Activated T-helper 2 cell treated with anti-CD3 and anti-CD28 coated beads, Interferon-gamma antibody, Interleukin-2, Interleukin-4, amounts not matched to agents 10 μg/mL and 5 μg/mL and 100 μg/mL, durations not matched to agents 14 hours and 24 hours and 36 hours (primary cell): ENCODE data around the gene CTPS2. TPM values are rescaled to one million over a fixed set of nuclear protein-coding genes. Genes with fewer than 3 reads are reported as not detected.
"Not testable (repeated sequence)": the region's sequence is repeated elsewhere in the genome, so short reads cannot be mapped to it uniquely, and the experiment has no call there.

Experiments
- DNase-seq: peaks from one replicate; pipeline ENCODE4 v3.0.0; 2021; ENCODE audit warnings: low spot score
- H3K27ac Mint-ChIP-seq: one replicate; pipeline ENCODE4 v1.8.0; 2021; ENCODE audit warnings: mixed read lengths
- H3K27me3 Mint-ChIP-seq: one replicate; pipeline ENCODE4 v1.8.0; 2021; ENCODE audit warnings: low read depth, mixed read lengths
- H3K36me3 Mint-ChIP-seq: one replicate; pipeline ENCODE4 v1.8.0; 2021; ENCODE audit warnings: low read depth, mixed read lengths
- H3K4me1 Mint-ChIP-seq: one replicate; pipeline ENCODE4 v1.8.0; 2021; ENCODE audit warnings: low read depth, mixed read lengths
- H3K4me3 Mint-ChIP-seq: one replicate; pipeline ENCODE4 v1.8.0; 2021; ENCODE audit warnings: low read depth, mild to moderate bottlenecking, moderate library complexity, mixed read lengths
- H3K9me3 Mint-ChIP-seq: one replicate; pipeline ENCODE4 v1.8.0; 2021; ENCODE audit warnings: mixed read lengths
- intact Hi-C: fragments of 100-400 bp; cut with micrococcal nuclease; formaldehyde crosslinking; loops from one replicate; pipeline ENCODE4 v1.15.1; 2023
- total RNA-seq: library from RNA; stranded (reverse); gene quantifications from 2 replicates; pipeline ENCODE4 v1.2.3, GENCODE V29; 2022

The CTPS2 gene
- total RNA-seq, 1 donor from 2014 or later: 9.3 TPM

- H3K4me3 Mint-ChIP-seq: no peak overlapping the region
- H3K27me3 Mint-ChIP-seq: no peaks in the 10 kb centered on the region
- no peak overlapping the region for H3K27ac Mint-ChIP-seq
- DNase-seq: no peak
- intact Hi-C loops: no loop called here
- peaks cover 23% of the 10 kb centered on the region for H3K36me3 Mint-ChIP-seq
- H3K9me3 Mint-ChIP-seq: no peaks in the 10 kb centered on the region
- H3K4me1 Mint-ChIP-seq: peaks cover 11% of the 10 kb centered on the region
Observed at GRCh38 chrX:16727637-16728036, 15.2 kb upstream of the CTPS2 start.

- peaks cover 25% of the 10 kb centered on the region for H3K36me3 Mint-ChIP-seq
- H3K9me3 Mint-ChIP-seq, H3K4me3 Mint-ChIP-seq, H3K27ac Mint-ChIP-seq, intact Hi-C loops, DNase-seq, H3K27me3 Mint-ChIP-seq: not testable (repeated sequence)
- peaks cover 12% of the 10 kb centered on the region for H3K4me1 Mint-ChIP-seq
Observed at GRCh38 chrX:16726347-16726988, 14.0 kb upstream of the CTPS2 start.

GRCh38 chrX:16725072-16725471, 12.6 kb upstream of the CTPS2 start:
- no peak overlapping the region for H3K27ac Mint-ChIP-seq
- no peak overlapping the region for H3K4me3 Mint-ChIP-seq
- no peaks in the 10 kb centered on the region for H3K9me3 Mint-ChIP-seq
- H3K27me3 Mint-ChIP-seq: no peaks in the 10 kb centered on the region
- intact Hi-C loops: no loop called here
- peaks cover 29% of the 10 kb centered on the region for H3K36me3 Mint-ChIP-seq
- H3K4me1 Mint-ChIP-seq: peaks cover 19% of the 10 kb centered on the region
- no peak for DNase-seq

GRCh38 chrX:16722481-16722880, 10.0 kb upstream of the CTPS2 start:
- Mint-ChIP-seq H3K4me1 (peaks cover 23% of the 10 kb centered on the region), H3K36me3 (peaks cover 22% of the 10 kb centered on the region), H3K27me3 (no peaks in the 10 kb centered on the region), H3K4me3 (no peak overlapping the region), H3K9me3 (no peaks in the 10 kb centered on the region), H3K27ac (no peak overlapping the region)
- no peak for DNase-seq
- intact Hi-C loops: no loop called here

GRCh38 chrX:16719334-16720084, 7.0 kb upstream of the CTPS2 start, which contains the start of gene SYAP1:
Gene SYAP1 (plus strand): TSS chrX:16719612. CDS start chrX:16719725, 113 bp downstream.
- H3K27ac Mint-ChIP-seq: peak within 1 kb of the TSS; percentile 90
- DNase-seq: peak; percentile 88
- no peaks in the 10 kb centered on the region for H3K9me3 Mint-ChIP-seq
- H3K4me1 Mint-ChIP-seq: peaks cover 20% of the 10 kb centered on the region
- intact Hi-C loops: loop anchor here (2.0 to 10.0 kb wide), 3 partner anchors 67 to 965 kb away; partner anchors contain the start of gene TXLNG
- H3K36me3 Mint-ChIP-seq: peaks cover 10% of the 10 kb centered on the region
- peak within 1 kb of the TSS; percentile 90 for H3K4me3 Mint-ChIP-seq
- H3K27me3 Mint-ChIP-seq: no peaks in the 10 kb centered on the region

- intact Hi-C loops: loop anchor here (2.0 to 10.0 kb wide), 3 partner anchors 68 to 964 kb away; partner anchors contain the start of gene TXLNG
- Mint-ChIP-seq H3K36me3 (peaks cover 10% of the 10 kb centered on the region), H3K27me3 (no peaks in the 10 kb centered on the region), H3K27ac (peak overlapping the region; percentile 90), H3K4me1 (peaks cover 19% of the 10 kb centered on the region), H3K9me3 (no peaks in the 10 kb centered on the region), H3K4me3 (peak overlapping the region; percentile 90)
- no peak for DNase-seq
Observed at GRCh38 chrX:16718824-16719333, 6.4 kb upstream of the CTPS2 start.

- H3K27ac Mint-ChIP-seq, H3K9me3 Mint-ChIP-seq, H3K27me3 Mint-ChIP-seq, H3K4me3 Mint-ChIP-seq, DNase-seq, H3K36me3 Mint-ChIP-seq: not testable (repeated sequence)
- intact Hi-C loops: loop anchor here (10.0 kb wide), 2 partner anchors 138 to 962 kb away; no protein-coding TSS in a partner anchor
- peaks cover 12% of the 10 kb centered on the region for H3K4me1 Mint-ChIP-seq
Observed at GRCh38 chrX:16716451-16716850, 4.0 kb upstream of the CTPS2 start.

- intact Hi-C loops: loop anchor here (10.0 kb wide), 2 partner anchors 139 to 961 kb away; no protein-coding TSS in a partner anchor
- not testable (repeated sequence) for DNase-seq, H3K27ac Mint-ChIP-seq, H3K9me3 Mint-ChIP-seq, H3K27me3 Mint-ChIP-seq, H3K36me3 Mint-ChIP-seq, H3K4me3 Mint-ChIP-seq
- peaks cover 10% of the 10 kb centered on the region for H3K4me1 Mint-ChIP-seq
Observed at GRCh38 chrX:16715638-16716037, 3.2 kb upstream of the CTPS2 start.

GRCh38 chrX:16714504-16714903, 2.0 kb upstream of the CTPS2 start:
- Mint-ChIP-seq H3K4me3 (no peak overlapping the region), H3K9me3 (no peaks in the 10 kb centered on the region), H3K27ac (no peak overlapping the region), H3K4me1 (peaks cover 15% of the 10 kb centered on the region), H3K27me3 (no peaks in the 10 kb centered on the region), H3K36me3 (peaks cover 4% of the 10 kb centered on the region)
- DNase-seq: no peak
- intact Hi-C loops: loop anchor here (10.0 kb wide), 2 partner anchors 140 to 960 kb away; no protein-coding TSS in a partner anchor

GRCh38 chrX:16711893-16712547, 449 bp downstream of the CTPS2 start:
- peaks cover 7% of the 10 kb centered on the region for H3K36me3 Mint-ChIP-seq
- H3K27me3 Mint-ChIP-seq: no peaks in the 10 kb centered on the region

GRCh38 chrX:16711219-16711811, 1.2 kb downstream of the CTPS2 start:
- H3K9me3 Mint-ChIP-seq: no peaks in the 10 kb centered on the region
- H3K27ac Mint-ChIP-seq: peak overlapping the region; percentile 78
- no peaks in the 10 kb centered on the region for H3K27me3 Mint-ChIP-seq
- H3K36me3 Mint-ChIP-seq: peaks cover 7% of the 10 kb centered on the region
- intact Hi-C loops: loop anchor here (10.0 kb wide), 2 partner anchors 143 to 957 kb away; no protein-coding TSS in a partner anchor
- H3K4me3 Mint-ChIP-seq: peak overlapping the region; percentile 80
- no peak for DNase-seq
- H3K4me1 Mint-ChIP-seq: peaks cover 12% of the 10 kb centered on the region

More at GRCh38 chrX:16711893-16712547, 449 bp downstream of the CTPS2 start:
- Mint-ChIP-seq H3K9me3 (no peaks in the 10 kb centered on the region), H3K4me1 (peaks cover 12% of the 10 kb centered on the region), H3K4me3 (peak overlapping the region; percentile 84), H3K27ac (peak overlapping the region; percentile 77)
- intact Hi-C loops: loop anchor here (10.0 kb wide), 2 partner anchors 143 to 957 kb away; no protein-coding TSS in a partner anchor
- no peak for DNase-seq

GRCh38 chrX:16708016-16708415, 4.5 kb downstream of the CTPS2 start:
- Mint-ChIP-seq H3K36me3 (peaks cover 7% of the 10 kb centered on the region), H3K9me3 (no peaks in the 10 kb centered on the region), H3K4me1 (peaks cover 12% of the 10 kb centered on the region), H3K4me3 (no peak overlapping the region), H3K27me3 (no peaks in the 10 kb centered on the region), H3K27ac (no peak overlapping the region)
- no peak for DNase-seq
- intact Hi-C loops: no loop called here
